MM.1S (cell line): ENCODE data around the gene SOD3.

ENCODE experiments used
- DNase-seq: peaks from one replicate; pipeline ENCODE4 v3.0.0-alpha.2; 2015
- H2AFZ ChIP-seq: fragments of 300-600 bp; sonication (generic); 2 replicates; pipeline ENCODE4 v1.6.0; 2016; ENCODE audit warnings: antibody characterized with exemption, low read length
- H3F3A ChIP-seq: fragments of 300-600 bp; sonication (generic); 2 replicates; pipeline ENCODE4 v1.6.1; 2016; ENCODE audit warnings: mild to moderate bottlenecking, antibody characterized with exemption, low read length, moderate library complexity, mixed read lengths; ENCODE audit not compliant: insufficient read depth
- H3K27ac ChIP-seq: fragments of 300-600 bp; sonication (generic); 2 replicates; pipeline ENCODE4 v1.5.1; 2016; ENCODE audit warnings: mild to moderate bottlenecking, low read length
- H3K27me3 ChIP-seq: fragments of 300-600 bp; sonication (generic); replicated peaks from 2 replicates; pipeline ENCODE4 v1.6.0; 2016; ENCODE audit warnings: low read length; ENCODE audit not compliant: insufficient read depth
- H3K36me3 ChIP-seq: fragments of 300-600 bp; sonication (generic); replicated peaks from 2 replicates; pipeline ENCODE4 v1.6.1; 2016; ENCODE audit warnings: mild to moderate bottlenecking, low read length, mixed read lengths; ENCODE audit not compliant: insufficient read depth
- H3K4me1 ChIP-seq: fragments of 300-600 bp; sonication (generic); 2 replicates; pipeline ENCODE4 v1.6.1; 2016; ENCODE audit warnings: low read length, mixed read lengths
- H3K4me2 ChIP-seq: fragments of 300-600 bp; sonication (generic); 2 replicates; pipeline ENCODE4 v1.6.0; 2016; ENCODE audit warnings: low read depth, low read length
- H3K4me3 ChIP-seq: fragments of 300-600 bp; sonication (generic); 2 replicates; pipeline ENCODE4 v1.5.1; 2016; ENCODE audit warnings: low read length, mixed read lengths
- H3K79me2 ChIP-seq: fragments of 300-600 bp; sonication (generic); 2 replicates; pipeline ENCODE4 v1.6.1; 2016; ENCODE audit warnings: mixed run types, low read length, mixed read lengths
- H3K9ac ChIP-seq: fragments of 300-600 bp; sonication (generic); 2 replicates; pipeline ENCODE4 v1.6.1; 2016; ENCODE audit warnings: low read length, mixed read lengths
- H3K9me2 ChIP-seq: fragments of 300-600 bp; sonication (generic); replicated peaks from 2 replicates; pipeline ENCODE4 v1.6.1; 2016; ENCODE audit warnings: mild to moderate bottlenecking, low read length, mixed read lengths; ENCODE audit not compliant: insufficient read depth
- H3K9me3 ChIP-seq: fragments of 300-600 bp; sonication (generic); replicated peaks from 2 replicates; pipeline ENCODE4 v1.6.1; 2016; ENCODE audit warnings: mild to moderate bottlenecking, low read length, mixed read lengths; ENCODE audit not compliant: insufficient read depth
- H4K20me1 ChIP-seq: fragments of 300-600 bp; sonication (generic); 2 replicates; pipeline ENCODE4 v1.6.1; 2016; ENCODE audit warnings: mild to moderate bottlenecking, low read length, moderate library complexity, mixed read lengths; ENCODE audit not compliant: insufficient read depth
- CTCF ChIP-seq: fragments of 300-600 bp; sonication (generic); IDR thresholded peaks from 2 replicates; pipeline ENCODE4 v1.5.1; 2016; ENCODE audit warnings: antibody characterized with exemption, low read length, mixed read lengths
- EZH2 ChIP-seq: fragments of 300-600 bp; sonication (generic); optimal IDR thresholded peaks from 2 replicates; pipeline ENCODE3; 2017; ENCODE audit warnings: low read depth, mild to moderate bottlenecking, antibody characterized with exemption, low read length, mixed read lengths
- EZH2phosphoT487 ChIP-seq: fragments of 300-600 bp; sonication (generic); IDR thresholded peaks from 2 replicates; pipeline ENCODE4 v1.6.1; 2018; ENCODE audit warnings: antibody characterized with exemption, low read length

The SOD3 gene

GRCh38 chr4:24764345-24764744, 31.0 kb upstream of the SOD3 start:
- no peaks in the 10 kb centered on the region for H3K9me2 ChIP-seq
- no peak for DNase-seq
- H3K4me2 ChIP-seq = no peak overlapping the region
- no peaks in the 10 kb centered on the region for H3K27me3 ChIP-seq
- H3K36me3 ChIP-seq = no peaks in the 10 kb centered on the region
- no peak overlapping the region for H3K27ac ChIP-seq
- no peak for TF ChIP-seq CTCF
- no peak for TF ChIP-seq EZH2phosphoT487
- TF ChIP-seq EZH2 = no peak
- no peaks in the 10 kb centered on the region for H3F3A ChIP-seq
- H2AFZ ChIP-seq = no peak overlapping the region
- H3K4me3 ChIP-seq = no peak overlapping the region
- no peaks in the 10 kb centered on the region for H3K79me2 ChIP-seq
- H3K4me1 ChIP-seq = peaks cover 9% of the 10 kb centered on the region
- no peaks in the 10 kb centered on the region for H3K9me3 ChIP-seq
- no peaks in the 10 kb centered on the region for H4K20me1 ChIP-seq
- no peak overlapping the region for H3K9ac ChIP-seq

- no peak overlapping the region for H3K9ac ChIP-seq
- H3K4me3 ChIP-seq = no peak overlapping the region
- H3K79me2 ChIP-seq = no peaks in the 10 kb centered on the region
- H2AFZ ChIP-seq = no peak overlapping the region
- H3K27ac ChIP-seq = no peak overlapping the region
- no peaks in the 10 kb centered on the region for H3K9me3 ChIP-seq
- no peaks in the 10 kb centered on the region for H3F3A ChIP-seq
- H3K4me2 ChIP-seq = peak overlapping the region; percentile 19; the same call in 1 of the 2 replicates
- no peaks in the 10 kb centered on the region for H3K9me2 ChIP-seq
- H3K36me3 ChIP-seq = no peaks in the 10 kb centered on the region
- TF ChIP-seq CTCF = no peak
- no peak for TF ChIP-seq EZH2
- TF ChIP-seq EZH2phosphoT487 = no peak
- no peaks in the 10 kb centered on the region for H4K20me1 ChIP-seq
- H3K4me1 ChIP-seq = peaks cover 9% of the 10 kb centered on the region
- no peaks in the 10 kb centered on the region for H3K27me3 ChIP-seq
- DNase-seq = peak; percentile 10
Measured at GRCh38 chr4:24765376-24765988, 29.9 kb upstream of the SOD3 start.

- no peak for DNase-seq
- H4K20me1 ChIP-seq = no peaks in the 10 kb centered on the region
- H3K79me2 ChIP-seq = no peaks in the 10 kb centered on the region
- no peaks in the 10 kb centered on the region for H3K27me3 ChIP-seq
- no peaks in the 10 kb centered on the region for H3K9me3 ChIP-seq
- H3K27ac ChIP-seq = no peak overlapping the region
- no peaks in the 10 kb centered on the region for H3K36me3 ChIP-seq
- peaks cover 9% of the 10 kb centered on the region for H3K4me1 ChIP-seq
- H3F3A ChIP-seq = no peaks in the 10 kb centered on the region
- H2AFZ ChIP-seq = no peak overlapping the region
- no peak overlapping the region for H3K4me3 ChIP-seq
- no peak for TF ChIP-seq CTCF
- no peak for TF ChIP-seq EZH2
- no peak for TF ChIP-seq EZH2phosphoT487
- H3K4me2 ChIP-seq = no peak overlapping the region
- H3K9ac ChIP-seq = no peak overlapping the region
- no peaks in the 10 kb centered on the region for H3K9me2 ChIP-seq
Measured at GRCh38 chr4:24768006-24768405, 27.4 kb upstream of the SOD3 start.
